KOPT-K1 (cell line): Measurements from ENCODE around the gene IL1B.

Experiments
- H3K27ac ChIP-seq: fragments of 200-600 bp; sonication (generic); 2 replicates; pipeline ENCODE4 v1.5.1; 2016; ENCODE audit warnings: antibody characterized with exemption, mild to moderate bottlenecking, low read depth, low read length; ENCODE audit not compliant: poor library complexity, severe bottlenecking
- H3K36me3 ChIP-seq: fragments of 200-600 bp; sonication (generic); 2 replicates; pipeline ENCODE4 v1.5.1; 2017; ENCODE audit warnings: antibody characterized with exemption, mild to moderate bottlenecking, low read length, moderate library complexity; ENCODE audit not compliant: insufficient read depth
- H3K9me3 ChIP-seq: fragments of 200-600 bp; sonication (generic); 2 replicates; pipeline ENCODE4 v1.5.1; 2017; ENCODE audit warnings: antibody characterized with exemption, low read length, mild to moderate bottlenecking; ENCODE audit not compliant: insufficient read depth, poor library complexity, severe bottlenecking

IL1B gene

DNA sequence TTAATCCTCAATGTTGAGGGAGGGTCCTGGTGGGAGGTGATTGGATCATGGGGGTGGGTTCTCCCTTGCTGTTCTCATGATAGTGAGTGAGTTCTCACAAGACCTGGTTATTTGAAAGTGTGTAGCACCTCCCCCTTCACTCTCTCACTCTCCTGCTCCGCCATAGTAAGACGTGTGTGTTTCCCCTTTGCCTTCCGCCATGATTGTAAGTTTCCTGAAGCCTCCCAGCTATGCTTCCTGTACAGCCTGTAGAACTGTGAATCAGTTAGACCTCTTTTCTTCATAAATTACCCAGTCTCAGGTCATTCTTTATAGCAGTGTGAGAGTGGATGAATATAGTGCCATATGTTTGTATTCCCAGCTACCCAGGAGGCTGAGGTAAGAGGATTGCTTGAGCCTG, 9.6 kb downstream of the IL1B start:
- H3K27ac ChIP-seq, result no peak overlapping the region
- H3K9me3 ChIP-seq, result no peaks in the 10 kb centered on the region
- H3K36me3 ChIP-seq, result no peaks in the 10 kb centered on the region

GRCh38 chr2:112825706-112826105, 10.9 kb downstream of the IL1B start:
- Histone ChIP-seq H3K27ac (no peak overlapping the region), H3K9me3 (no peaks in the 10 kb centered on the region), H3K36me3 (no peaks in the 10 kb centered on the region)

DNA sequence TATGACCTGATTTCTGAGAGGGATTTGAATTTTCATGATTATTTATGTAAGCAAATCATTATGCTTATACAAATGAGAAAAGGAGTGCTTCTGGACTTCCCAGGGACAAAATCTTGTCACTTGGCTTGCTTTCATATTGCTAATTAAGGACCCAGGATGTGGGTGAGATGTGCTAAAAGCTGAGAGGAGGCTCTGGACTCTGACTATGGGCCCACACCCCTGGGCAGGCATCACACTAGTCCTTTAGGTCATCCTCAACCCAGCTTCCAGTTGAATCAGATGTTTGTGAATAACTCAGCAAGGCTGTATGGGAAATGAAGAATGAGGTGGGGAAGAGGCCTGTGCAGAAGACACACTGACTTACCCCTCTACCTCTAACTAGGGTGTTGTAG, 11.9 kb downstream of the IL1B start:
- no peak overlapping the region for H3K27ac ChIP-seq
- H3K36me3 ChIP-seq, result no peaks in the 10 kb centered on the region
- no peaks in the 10 kb centered on the region for H3K9me3 ChIP-seq

GRCh38 chr2:112821682-112822081, 14.9 kb downstream of the IL1B start:
- H3K9me3 ChIP-seq, result no peaks in the 10 kb centered on the region
- no peaks in the 10 kb centered on the region for H3K36me3 ChIP-seq
- no peak overlapping the region for H3K27ac ChIP-seq

DNA sequence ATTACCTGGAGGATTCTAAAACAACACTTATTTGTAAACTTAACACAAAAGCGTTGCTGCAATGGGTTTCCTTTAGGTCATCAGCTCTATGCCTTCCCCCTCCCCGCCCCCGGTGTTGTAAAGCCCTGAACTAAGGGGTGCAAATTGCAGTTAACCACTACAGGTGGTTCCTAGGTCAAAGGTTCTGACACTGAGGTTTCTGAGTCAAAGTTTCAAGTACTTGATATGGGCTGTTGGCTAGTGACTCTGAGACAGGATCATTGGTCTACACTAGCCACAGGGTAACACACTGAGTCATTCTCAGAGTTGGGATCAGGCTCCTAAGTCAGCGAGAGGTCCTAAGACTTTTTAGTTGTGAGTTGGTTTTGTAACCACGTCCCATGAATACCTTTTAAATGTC, 15.4 kb downstream of the IL1B start:
- Histone ChIP-seq H3K27ac (no peak overlapping the region), H3K36me3 (no peaks in the 10 kb centered on the region), H3K9me3 (no peaks in the 10 kb centered on the region)

DNA sequence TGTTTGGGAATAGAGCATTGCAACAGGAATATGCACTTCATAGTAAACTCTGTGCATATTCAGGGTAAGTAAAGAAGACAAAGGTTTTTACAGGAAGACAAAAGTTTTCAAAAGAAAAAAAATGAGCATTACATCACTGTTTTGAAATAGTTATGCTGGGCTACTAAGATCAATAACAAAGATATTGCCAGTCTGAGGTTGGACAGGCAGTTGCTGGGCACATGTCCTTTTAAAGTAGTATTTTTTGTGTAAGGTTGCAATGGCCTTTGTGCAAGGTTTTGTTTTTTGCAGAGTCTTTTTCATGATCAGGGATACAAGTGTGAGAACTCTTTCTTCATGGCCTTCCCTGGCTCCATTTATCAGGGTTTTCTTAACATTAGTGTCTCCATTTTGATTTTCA, 16.2 kb downstream of the IL1B start:
- H3K9me3 ChIP-seq, result no peaks in the 10 kb centered on the region
- no peak overlapping the region for H3K27ac ChIP-seq
- no peaks in the 10 kb centered on the region for H3K36me3 ChIP-seq

GRCh38 chr2:112819081-112819480, 17.5 kb downstream of the IL1B start:
- Histone ChIP-seq H3K36me3 (no peaks in the 10 kb centered on the region), H3K27ac (no peak overlapping the region), H3K9me3 (no peaks in the 10 kb centered on the region)

DNA sequence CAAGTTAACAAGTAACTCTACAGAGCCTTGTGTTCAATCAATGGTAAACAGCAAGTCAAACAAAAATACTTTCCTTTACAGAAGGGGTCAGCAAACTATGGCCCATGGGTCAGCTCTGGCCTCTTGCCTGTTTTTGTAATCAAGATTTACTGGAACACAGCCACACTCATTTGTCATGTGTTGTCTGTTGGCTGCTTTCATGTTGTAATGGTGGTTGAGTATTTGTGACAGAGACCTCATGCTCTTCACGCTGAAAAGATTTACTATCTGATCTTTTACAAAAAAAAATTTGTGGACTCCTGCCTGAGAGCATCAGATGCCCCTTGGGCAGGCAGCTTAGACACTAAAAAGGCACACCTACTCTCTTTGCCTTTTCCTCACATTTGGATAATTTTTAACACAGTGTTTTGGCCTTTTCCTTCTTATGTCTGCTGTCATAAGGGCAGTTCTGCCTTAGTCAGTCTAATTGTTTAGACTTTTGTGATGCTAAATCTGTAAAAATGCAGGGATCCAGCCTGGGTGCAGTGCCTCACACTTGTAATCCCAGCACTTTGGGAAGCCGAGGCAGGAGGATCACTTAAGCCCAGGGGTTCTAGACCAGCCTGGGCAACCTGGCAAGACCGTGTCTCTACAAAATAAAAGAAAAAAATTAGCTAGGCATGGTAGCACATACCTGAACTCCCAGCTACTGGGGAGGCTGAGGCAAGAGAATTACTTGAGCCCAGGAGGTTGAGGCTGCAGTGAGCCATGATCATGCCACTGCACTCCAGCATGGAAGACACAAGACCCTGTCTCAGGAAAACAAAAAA, 18.3 kb downstream of the IL1B start:
- Histone ChIP-seq H3K27ac (no peak overlapping the region), H3K36me3 (no peaks in the 10 kb centered on the region), H3K9me3 (no peaks in the 10 kb centered on the region)

DNA sequence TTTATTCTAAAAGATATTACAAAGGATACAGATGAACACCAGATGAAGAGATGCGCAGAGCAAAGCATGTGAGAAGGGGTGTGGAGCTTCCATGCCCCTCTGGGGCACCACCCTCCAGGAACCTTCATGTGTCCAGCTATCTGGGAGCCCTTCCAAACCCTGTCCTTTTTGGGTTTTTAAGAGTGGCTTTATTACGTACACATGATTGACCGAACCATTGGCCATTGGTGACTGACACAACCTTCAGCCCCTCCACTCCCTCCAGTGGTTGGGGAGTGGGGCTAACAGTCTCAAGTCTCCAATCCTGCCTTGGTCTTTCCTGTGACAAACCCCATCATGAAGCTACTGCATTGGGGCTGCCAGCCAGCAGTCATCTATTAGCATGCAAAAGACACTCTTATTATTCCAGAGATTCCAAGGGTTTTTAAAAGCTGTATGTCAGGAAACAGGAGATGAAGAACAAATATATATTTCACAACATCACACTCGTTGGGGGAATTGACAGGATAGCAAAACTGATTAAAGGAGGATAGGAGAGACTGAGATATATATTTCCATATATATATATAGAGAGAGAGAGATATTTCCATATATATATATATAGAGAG, 19.4 kb downstream of the IL1B start:
- no peaks in the 10 kb centered on the region for H3K36me3 ChIP-seq
- no peaks in the 10 kb centered on the region for H3K9me3 ChIP-seq
- H3K27ac ChIP-seq, result no peak overlapping the region

DNA sequence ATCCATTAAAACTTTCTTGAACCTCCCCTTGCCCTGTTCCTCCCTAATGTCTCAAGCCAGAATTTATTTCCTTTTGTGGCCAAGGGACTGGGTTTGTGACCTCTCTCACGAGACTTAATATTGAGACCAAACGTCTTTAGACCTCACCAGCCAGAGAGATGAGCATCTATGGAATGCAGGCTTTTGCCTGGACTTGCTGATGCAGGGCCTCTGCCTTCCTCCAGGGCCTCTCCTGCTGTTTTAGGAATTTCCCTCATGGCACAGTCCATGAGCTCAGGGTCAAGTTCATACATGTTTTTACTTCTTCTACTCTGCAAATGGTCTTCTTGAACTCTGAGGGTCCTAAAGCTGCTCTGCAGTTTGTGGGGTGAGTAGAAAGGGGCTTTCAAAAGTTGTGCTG, 22.3 kb downstream of the IL1B start:
- H3K36me3 ChIP-seq, result no peaks in the 10 kb centered on the region
- H3K27ac ChIP-seq, result no peak overlapping the region
- no peaks in the 10 kb centered on the region for H3K9me3 ChIP-seq

GRCh38 chr2:112813280-112813966, 23.2 kb downstream of the IL1B start:
- Histone ChIP-seq H3K36me3 (no peaks in the 10 kb centered on the region), H3K9me3 (no peaks in the 10 kb centered on the region), H3K27ac (no peak overlapping the region)

- H3K9me3 ChIP-seq, result peaks cover under 1% of the 10 kb centered on the region
- H3K27ac ChIP-seq, result no peak overlapping the region
- H3K36me3 ChIP-seq, result no peaks in the 10 kb centered on the region
Observed at GRCh38 chr2:112812318-112813267, 24.0 kb downstream of the IL1B start.

- peaks cover 7% of the 10 kb centered on the region for H3K9me3 ChIP-seq
- H3K27ac ChIP-seq, result no peak overlapping the region
- H3K36me3 ChIP-seq, result no peaks in the 10 kb centered on the region
Observed at GRCh38 chr2:112811841-112812306, 24.7 kb downstream of the IL1B start.

DNA sequence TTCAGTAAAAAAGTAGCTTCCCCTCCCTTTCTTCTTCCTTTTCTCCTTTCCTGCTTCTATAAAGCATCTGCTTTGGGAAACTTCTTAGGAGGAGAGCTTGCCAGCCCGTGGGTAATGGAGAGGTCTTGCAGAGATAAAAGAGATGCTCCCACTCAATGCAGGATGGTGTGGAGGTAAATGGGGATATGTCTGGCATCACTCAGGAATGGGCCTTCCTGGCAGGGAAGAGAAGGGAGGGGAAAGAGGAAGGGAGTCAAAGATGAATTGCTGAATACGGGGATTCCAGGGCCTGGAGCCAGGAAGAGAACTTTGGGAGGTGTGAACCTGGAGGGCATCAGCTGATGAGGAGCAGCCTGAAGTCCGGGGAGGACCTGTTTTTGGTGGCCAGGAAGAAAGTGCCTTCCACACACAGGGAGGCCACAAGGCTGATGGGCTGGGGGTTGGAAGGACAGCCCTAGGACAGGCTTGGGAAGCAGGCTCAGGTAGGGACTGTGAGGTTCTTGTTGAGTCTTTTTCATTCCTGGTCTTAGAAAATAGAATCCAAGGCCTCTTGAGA, 25.2 kb downstream of the IL1B start:
- H3K9me3 ChIP-seq, result peaks cover 12% of the 10 kb centered on the region
- H3K36me3 ChIP-seq, result no peaks in the 10 kb centered on the region
- H3K27ac ChIP-seq, result no peak overlapping the region
